SK-N-SH treated with all-trans-retinoic acid at 6 μM for 48 hours (cell line): ENCODE results near the gene UQCR11.

ENCODE experiments used
- BACH2 ChIP-seq: fragments of 250-450 bp; sonication (Bioruptor Pico); IDR thresholded peaks from 2 replicates; pipeline ENCODE4 v1.9.0; 2021; ENCODE audit warnings: mild to moderate bottlenecking, borderline replicate concordance
- PATZ1 ChIP-seq: fragments of 250-450 bp; sonication (Bioruptor Pico); IDR thresholded peaks from 2 replicates; pipeline ENCODE4 v1.8.0; 2020; ENCODE audit warnings: mild to moderate bottlenecking, moderate library complexity, borderline replicate concordance
- TOX ChIP-seq: fragments of 250-450 bp; sonication (Bioruptor Pico); IDR thresholded peaks from 2 replicates; pipeline ENCODE4 v1.8.0; 2021; ENCODE audit warnings: mild to moderate bottlenecking, moderate library complexity, borderline replicate concordance
- TSHZ2 ChIP-seq: fragments of 250-450 bp; sonication (Bioruptor Pico); IDR thresholded peaks from 2 replicates; pipeline ENCODE4 v1.5.0; 2020; ENCODE audit warnings: mild to moderate bottlenecking, moderate library complexity

DNA sequence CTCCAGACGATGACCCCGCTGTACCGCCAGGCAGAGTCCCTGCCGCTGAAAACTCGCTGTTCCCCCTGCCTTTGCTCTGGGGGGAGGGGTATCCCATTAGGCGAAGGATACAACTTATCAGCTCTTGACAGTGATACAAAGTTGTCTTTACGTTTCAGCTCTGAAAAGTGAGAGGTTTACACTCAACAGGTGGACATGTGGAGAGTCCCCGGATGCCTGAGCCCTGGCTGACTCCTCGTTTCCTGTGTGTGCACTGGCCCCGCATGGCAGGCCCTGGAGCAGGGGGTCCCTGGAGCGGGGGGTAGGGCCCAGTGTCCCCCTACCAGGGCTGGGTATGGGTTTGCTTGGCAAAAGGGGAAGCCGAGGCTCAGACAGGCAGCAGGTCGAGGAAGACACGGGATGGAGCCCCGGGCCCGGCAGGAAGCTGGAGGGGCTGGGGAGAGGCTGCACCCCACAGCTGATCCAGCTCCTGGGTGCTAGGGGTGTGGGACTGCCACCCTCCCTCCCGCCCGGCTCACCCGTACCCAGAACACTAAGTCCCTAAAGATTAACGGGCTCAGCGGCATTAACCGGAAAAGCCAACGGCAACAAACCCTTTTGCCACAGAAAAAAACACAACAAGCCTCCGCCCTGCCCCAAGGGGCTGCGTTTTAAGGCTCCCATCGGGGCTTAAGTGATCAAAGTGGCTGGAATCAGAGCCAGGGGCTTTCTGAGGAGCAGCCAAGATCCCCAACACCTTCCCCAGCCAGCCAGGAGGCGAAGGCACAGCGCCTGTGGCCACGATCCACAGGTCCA, 41.6 kb upstream of the UQCR11 start:
- no peak for TF ChIP-seq TSHZ2 (CRISPR knock-in tag)
- no peak for TF ChIP-seq TOX (CRISPR knock-in tag)
- TF ChIP-seq BACH2, result no peak
- no peak for TF ChIP-seq PATZ1 (CRISPR knock-in tag)
